ENCODE data around the gene CALHM4.

CALHM4 gene

DNA sequence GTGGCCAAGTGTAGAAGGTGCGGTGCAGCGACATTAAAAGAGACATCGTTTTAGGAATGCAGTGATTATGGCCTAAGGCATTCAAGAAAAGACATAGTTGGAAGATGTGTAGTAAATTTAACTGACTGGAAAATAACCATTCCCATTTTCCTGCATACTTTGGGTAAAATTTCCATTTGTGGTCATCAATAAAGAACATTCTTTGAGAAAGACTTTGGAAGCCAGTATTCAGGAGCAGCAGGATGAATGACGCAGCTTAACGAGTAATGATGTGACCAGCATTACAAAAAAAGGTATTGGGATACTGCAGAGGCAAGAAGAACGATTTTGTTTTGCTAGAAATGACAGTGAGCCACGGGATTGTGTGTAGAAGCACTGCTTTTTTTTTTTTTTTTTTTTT lies 10.8 kb downstream of the CALHM4 start:
- peaks cover 4% of the 10 kb centered on the region for H3K27me3 Mint-ChIP-seq (ENCODE audit: low read depth)
- TF ChIP-seq, protein P1, sequence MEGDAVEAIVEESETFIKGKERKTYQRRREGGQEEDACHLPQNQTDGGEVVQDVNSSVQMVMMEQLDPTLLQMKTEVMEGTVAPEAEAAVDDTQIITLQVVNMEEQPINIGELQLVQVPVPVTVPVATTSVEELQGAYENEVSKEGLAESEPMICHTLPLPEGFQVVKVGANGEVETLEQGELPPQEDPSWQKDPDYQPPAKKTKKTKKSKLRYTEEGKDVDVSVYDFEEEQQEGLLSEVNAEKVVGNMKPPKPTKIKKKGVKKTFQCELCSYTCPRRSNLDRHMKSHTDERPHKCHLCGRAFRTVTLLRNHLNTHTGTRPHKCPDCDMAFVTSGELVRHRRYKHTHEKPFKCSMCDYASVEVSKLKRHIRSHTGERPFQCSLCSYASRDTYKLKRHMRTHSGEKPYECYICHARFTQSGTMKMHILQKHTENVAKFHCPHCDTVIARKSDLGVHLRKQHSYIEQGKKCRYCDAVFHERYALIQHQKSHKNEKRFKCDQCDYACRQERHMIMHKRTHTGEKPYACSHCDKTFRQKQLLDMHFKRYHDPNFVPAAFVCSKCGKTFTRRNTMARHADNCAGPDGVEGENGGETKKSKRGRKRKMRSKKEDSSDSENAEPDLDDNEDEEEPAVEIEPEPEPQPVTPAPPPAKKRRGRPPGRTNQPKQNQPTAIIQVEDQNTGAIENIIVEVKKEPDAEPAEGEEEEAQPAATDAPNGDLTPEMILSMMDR (IDR thresholded peaks at IDR 0.05; ENCODE audit: unreplicated experiment in 3 of 3): no peak
- no peaks in the 10 kb centered on the region for H3K36me3 Mint-ChIP-seq (ENCODE audit: low read depth)
- H3K27ac Mint-ChIP-seq: no peak overlapping the region
- H3K9me3 Mint-ChIP-seq: no peaks in the 10 kb centered on the region
- H3K4me3 Mint-ChIP-seq: peak overlapping the region in 1 of 3 experiments; percentile 26
- H3K4me1 Mint-ChIP-seq: peaks cover 7% of the 10 kb centered on the region

DNA sequence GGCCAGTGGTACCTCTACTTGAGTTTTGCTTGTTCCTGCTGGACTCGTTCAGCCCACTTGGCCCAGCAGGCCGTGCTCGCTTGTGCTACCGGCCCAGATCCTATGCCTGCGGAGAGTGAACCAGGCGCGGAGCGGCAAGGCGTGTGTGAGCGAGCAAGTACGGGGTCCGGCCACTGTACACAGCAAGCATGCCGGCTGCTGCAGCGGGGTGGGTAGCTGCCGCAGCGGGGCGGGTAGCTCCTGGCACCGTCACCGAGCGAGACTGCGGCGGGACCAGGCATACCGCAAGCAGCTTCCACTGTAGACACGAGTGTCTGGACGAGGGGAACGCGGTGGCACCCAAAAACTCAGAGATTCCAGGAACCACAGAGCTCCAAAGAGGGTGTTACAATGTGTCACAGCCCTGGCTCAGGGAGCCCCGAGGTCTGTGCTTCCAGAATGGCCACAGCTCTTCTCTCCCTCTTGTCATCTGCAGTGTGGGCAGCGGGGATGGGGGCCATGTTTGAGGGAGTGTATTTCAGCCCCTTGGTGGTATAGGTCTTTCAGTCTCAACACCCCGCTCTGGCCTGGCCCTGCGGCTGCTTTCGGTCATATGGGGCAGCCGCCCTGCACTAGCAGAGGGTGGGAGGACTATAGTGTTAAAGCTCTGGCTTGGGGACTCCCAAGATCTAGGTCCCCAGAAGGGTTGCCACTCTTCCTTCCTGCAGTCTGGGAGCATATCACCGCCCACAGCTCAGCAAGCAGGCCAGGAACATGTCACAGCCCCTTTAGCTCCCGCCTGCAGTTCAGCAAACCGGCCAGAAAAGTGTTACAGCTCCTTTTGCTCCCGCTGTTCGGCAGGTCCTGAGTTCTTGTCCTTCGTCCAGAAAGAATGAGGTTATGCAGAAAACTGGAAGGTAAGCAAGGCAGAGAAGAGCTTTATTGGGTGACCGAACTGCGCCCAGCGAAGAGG lies 11.6 kb downstream of the CALHM4 start:
- Mint-ChIP-seq H3K36me3 (ENCODE audit: low read depth) (no peaks in the 10 kb centered on the region), H3K4me1 (peaks cover 7% of the 10 kb centered on the region), H3K9me3 (no peaks in the 10 kb centered on the region), H3K27me3 (ENCODE audit: low read depth) (peaks cover 4% of the 10 kb centered on the region), H3K4me3 (no peak overlapping the region), H3K27ac (no peak overlapping the region)
- TF ChIP-seq, protein P1 (IDR thresholded peaks at IDR 0.05; ENCODE audit: unreplicated experiment in 3 of 3): no peak

DNA sequence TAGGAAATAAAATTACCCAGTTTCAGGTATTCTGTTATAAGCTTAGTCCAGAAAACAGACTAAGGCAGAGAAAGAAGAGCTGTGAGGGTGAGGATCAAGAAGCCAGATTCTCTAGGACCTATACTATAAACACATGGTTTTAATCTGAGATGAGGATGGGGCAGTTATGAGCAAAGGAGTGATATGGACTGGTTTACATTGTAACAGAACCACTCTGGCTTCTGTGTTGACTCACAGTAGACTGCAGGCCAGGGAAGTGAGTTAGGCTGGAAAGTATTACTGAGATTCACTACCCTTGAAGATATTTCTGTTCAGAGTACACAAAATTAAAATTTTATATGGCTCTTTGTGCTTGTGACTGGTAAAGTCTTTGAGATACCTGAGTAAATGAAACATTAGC lies 14.6 kb downstream of the CALHM4 start:
- H3K9me3 Mint-ChIP-seq: no peaks in the 10 kb centered on the region
- peak overlapping the region in 2 of 3 experiments; percentile 37 to 40 for H3K4me3 Mint-ChIP-seq
- H3K27me3 Mint-ChIP-seq (ENCODE audit: low read depth): peaks cover 4% of the 10 kb centered on the region
- peak overlapping the region in 1 of 3 experiments; percentile 42 for H3K27ac Mint-ChIP-seq
- peaks cover 18% of the 10 kb centered on the region for H3K4me1 Mint-ChIP-seq
- no peaks in the 10 kb centered on the region for H3K36me3 Mint-ChIP-seq (ENCODE audit: low read depth)
- TF ChIP-seq, protein P1 (IDR thresholded peaks at IDR 0.05; ENCODE audit: unreplicated experiment in 3 of 3): no peak

GRCh38 chr6:116568821-116569755 lies 15.5 kb downstream of the CALHM4 start:
- Mint-ChIP-seq H3K4me1 (peaks cover 28% of the 10 kb centered on the region), H3K36me3 (ENCODE audit: low read depth) (peaks cover 2% of the 10 kb centered on the region), H3K27ac (peak overlapping the region in 1 of 3 experiments; percentile 6), H3K4me3 (peak overlapping the region; percentile 57 to 75 (median 69)), H3K9me3 (no peaks in the 10 kb centered on the region), H3K27me3 (ENCODE audit: low read depth) (peaks cover 4% of the 10 kb centered on the region)
- TF ChIP-seq, protein P1 (IDR thresholded peaks at IDR 0.05; ENCODE audit: unreplicated experiment in 3 of 3): no peak

DNA sequence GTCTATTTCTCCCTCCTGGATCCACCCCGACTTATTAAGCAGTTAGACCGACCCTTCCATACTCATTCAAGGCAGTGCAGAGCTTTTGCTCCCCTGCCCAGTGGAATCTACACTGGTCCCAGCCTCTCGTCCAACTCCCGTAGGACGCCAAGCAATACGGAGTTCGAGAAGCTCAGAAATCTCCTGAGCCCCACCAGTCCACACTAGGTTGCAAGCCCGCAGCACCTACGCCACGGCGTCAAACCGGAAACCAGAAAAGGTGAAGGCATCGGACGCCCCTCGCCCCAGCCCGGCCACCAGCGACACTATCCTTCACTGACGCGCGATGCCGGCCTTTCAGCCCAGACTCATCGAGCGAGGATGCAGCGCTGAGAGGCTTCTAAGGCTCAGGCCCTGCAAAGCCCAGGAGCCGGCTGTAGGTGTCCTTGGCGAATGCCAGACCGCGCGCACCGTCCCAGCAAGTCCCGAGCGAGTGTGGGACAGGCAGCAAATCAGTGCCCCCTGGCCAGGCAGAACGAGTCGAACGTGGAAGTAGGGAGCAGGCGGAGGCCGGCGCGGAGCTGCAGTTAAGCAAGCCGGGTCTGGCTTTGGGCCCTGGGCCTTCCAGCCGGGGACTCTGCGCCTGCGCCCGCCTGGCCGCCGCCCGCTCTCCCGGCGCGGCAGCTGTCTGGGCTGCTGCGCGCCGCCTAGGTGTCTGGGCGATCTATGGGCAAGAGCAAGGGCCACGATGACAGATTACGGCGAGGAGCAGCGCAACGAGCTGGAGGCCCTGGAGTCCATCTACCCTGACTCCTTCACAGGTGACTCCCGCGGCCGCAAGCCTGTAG lies 17.5 kb downstream of the CALHM4 start, which contains the start of gene RWDD1:
TSS of gene RWDD1 (plus strand) at position 649 of the 827 bp plus-strand sequence. CDS start at position 728, 79 bp downstream.
- H3K27me3 Mint-ChIP-seq (ENCODE audit: low read depth): peaks cover 4% of the 10 kb centered on the region
- peak within 1 kb of the TSS; percentile 94 to 99 (median 98) for H3K27ac Mint-ChIP-seq
- peak within 1 kb of the TSS; percentile 96 to 99 (median 97) for H3K4me3 Mint-ChIP-seq
- no peaks in the 10 kb centered on the region for H3K9me3 Mint-ChIP-seq
- peaks cover 12% of the 10 kb centered on the region for H3K36me3 Mint-ChIP-seq (ENCODE audit: low read depth)
- TF ChIP-seq, protein P1 (IDR thresholded peaks at IDR 0.05; ENCODE audit: unreplicated experiment in 3 of 3): no peak
- H3K4me1 Mint-ChIP-seq: peaks cover 31% of the 10 kb centered on the region
